ENCODE results near the gene C5orf15. TPM values are rescaled to one million over a fixed set of nuclear protein-coding genes. Genes with fewer than 3 reads are reported as not detected.

Gene C5orf15
- total RNA-seq, 6 experiments from 2014 or later, result 46.2 to 63.5 (median 57.2) TPM

DNA sequence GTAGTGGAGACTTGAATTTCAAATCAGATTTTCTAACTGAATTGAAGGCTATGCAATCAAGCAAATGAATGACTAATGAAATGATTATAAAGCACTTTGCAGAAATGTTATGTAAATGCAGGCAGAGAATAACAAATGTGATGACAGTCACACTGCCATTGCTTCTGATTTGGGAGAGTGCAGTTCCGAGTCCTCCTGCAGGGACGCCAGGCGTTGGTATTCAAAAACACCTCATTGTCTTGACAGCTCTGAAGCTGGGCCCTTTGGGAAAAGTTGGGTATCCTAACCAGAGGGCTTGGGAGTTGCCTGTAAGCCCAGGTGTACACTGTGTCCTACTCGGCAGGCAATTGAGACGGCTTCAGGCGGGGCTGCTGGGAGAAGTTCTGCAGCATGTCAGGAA is 57.9 kb downstream of the C5orf15 start:
- DNase-seq, result no peak
- Mint-ChIP-seq H3K9me3 (no peaks in the 10 kb centered on the region), H3K27me3 (ENCODE audit: insufficient read depth) (peaks cover 45% of the 10 kb centered on the region), H3K27ac (no peak overlapping the region), H3K4me1 (ENCODE audit: low read depth) (no peaks in the 10 kb centered on the region), H3K4me3 (no peak overlapping the region), H3K36me3 (ENCODE audit: low read depth) (no peaks in the 10 kb centered on the region)
- TF ChIP-seq, protein P1, sequence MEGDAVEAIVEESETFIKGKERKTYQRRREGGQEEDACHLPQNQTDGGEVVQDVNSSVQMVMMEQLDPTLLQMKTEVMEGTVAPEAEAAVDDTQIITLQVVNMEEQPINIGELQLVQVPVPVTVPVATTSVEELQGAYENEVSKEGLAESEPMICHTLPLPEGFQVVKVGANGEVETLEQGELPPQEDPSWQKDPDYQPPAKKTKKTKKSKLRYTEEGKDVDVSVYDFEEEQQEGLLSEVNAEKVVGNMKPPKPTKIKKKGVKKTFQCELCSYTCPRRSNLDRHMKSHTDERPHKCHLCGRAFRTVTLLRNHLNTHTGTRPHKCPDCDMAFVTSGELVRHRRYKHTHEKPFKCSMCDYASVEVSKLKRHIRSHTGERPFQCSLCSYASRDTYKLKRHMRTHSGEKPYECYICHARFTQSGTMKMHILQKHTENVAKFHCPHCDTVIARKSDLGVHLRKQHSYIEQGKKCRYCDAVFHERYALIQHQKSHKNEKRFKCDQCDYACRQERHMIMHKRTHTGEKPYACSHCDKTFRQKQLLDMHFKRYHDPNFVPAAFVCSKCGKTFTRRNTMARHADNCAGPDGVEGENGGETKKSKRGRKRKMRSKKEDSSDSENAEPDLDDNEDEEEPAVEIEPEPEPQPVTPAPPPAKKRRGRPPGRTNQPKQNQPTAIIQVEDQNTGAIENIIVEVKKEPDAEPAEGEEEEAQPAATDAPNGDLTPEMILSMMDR (IDR thresholded peaks at IDR 0.05), result no peak

DNA sequence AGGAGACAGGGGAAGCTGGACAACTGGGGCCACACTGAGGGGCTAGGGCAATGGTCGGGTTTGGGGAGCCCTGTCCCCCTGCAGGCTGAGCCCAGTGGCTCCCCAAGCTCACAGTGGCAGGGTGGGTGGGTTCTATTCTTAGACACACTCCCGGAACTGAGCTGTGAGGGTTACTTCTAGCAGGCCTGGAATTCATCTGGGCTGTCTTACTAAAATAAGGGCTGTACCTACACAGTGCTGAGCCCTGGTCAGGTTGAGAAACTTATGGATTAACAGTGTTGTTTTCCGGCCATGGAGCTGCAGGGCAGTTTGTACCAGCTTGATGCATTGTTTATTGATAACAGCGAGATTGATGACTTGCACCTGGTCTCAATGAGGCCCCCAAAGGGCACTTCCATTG is 58.8 kb downstream of the C5orf15 start:
- TF ChIP-seq, protein P1 (IDR thresholded peaks at IDR 0.05), result no peak
- H3K9me3 Mint-ChIP-seq, result no peaks in the 10 kb centered on the region
- H3K4me1 Mint-ChIP-seq (ENCODE audit: low read depth), result no peaks in the 10 kb centered on the region
- no peak for DNase-seq
- no peak overlapping the region for H3K27ac Mint-ChIP-seq
- no peak overlapping the region for H3K4me3 Mint-ChIP-seq
- H3K36me3 Mint-ChIP-seq (ENCODE audit: low read depth), result no peaks in the 10 kb centered on the region
- peaks cover 46% of the 10 kb centered on the region for H3K27me3 Mint-ChIP-seq (ENCODE audit: insufficient read depth)

DNA sequence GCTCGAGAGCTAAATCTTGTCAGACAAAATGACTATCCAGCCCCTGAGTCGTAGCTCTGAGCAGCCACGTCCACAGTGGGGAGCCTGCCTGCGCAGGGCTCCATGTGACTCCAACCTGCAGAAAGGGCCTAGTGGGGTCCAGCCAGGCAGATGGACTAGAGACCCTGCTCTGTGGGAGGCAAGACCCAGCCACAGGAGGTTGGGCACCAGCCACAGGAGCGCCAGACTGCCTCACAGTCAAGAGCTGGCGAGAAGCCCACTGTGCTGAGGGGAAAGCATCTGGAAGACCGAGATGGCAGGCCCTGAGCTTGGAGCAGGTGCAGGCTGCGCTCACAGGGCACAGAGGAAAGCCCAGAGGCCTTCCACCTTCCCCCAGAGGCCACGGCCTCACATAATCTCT is 61.4 kb downstream of the C5orf15 start:
- Mint-ChIP-seq H3K27ac (no peak overlapping the region), H3K4me1 (ENCODE audit: low read depth) (no peaks in the 10 kb centered on the region), H3K27me3 (ENCODE audit: insufficient read depth) (peaks cover 43% of the 10 kb centered on the region), H3K9me3 (no peaks in the 10 kb centered on the region), H3K36me3 (ENCODE audit: low read depth) (no peaks in the 10 kb centered on the region), H3K4me3 (no peak overlapping the region)
- TF ChIP-seq, protein P1 (IDR thresholded peaks at IDR 0.05), result no peak
- DNase-seq, result no peak

DNA sequence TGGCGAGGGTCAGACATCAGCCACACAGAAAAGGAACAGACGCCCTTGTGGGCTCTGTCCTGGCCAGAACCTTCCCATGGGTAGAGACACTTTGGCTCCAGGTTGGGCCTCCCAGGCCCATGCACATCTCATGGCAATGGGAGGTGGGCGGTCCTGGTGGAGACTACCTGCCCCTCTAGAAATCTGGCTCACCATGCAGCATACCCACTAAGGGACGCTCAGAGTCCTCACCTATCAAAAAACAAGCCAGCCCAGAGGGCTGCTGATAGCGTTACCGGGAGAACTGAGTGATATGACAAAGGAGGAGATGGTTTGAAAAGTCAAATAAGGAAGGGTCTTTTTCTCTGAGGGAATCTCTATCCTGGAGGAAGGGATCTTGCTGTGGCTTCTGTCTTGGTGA is 62.1 kb downstream of the C5orf15 start:
- Mint-ChIP-seq H3K27me3 (ENCODE audit: insufficient read depth) (peaks cover 38% of the 10 kb centered on the region), H3K4me1 (ENCODE audit: low read depth) (no peaks in the 10 kb centered on the region), H3K36me3 (ENCODE audit: low read depth) (no peaks in the 10 kb centered on the region)

More for the DNA sequence above, 62.1 kb downstream of the C5orf15 start:
- Mint-ChIP-seq H3K4me3 (no peak overlapping the region), H3K27ac (no peak overlapping the region), H3K9me3 (no peaks in the 10 kb centered on the region)
- TF ChIP-seq, protein P1 (IDR thresholded peaks at IDR 0.05), result no peak
- DNase-seq, result no peak

Other genes starting within 250 kb of the C5orf15 start
- gene VDAC1, start 36.4 kb upstream of the C5orf15 start, total RNA-seq (2021; fragmentation: NEBNext Ultra II Directional; extraction: Animal tissue kit (Norgen Biotek cat#: 25700)), result 100 to 1,000 TPM; 276 to 324 (median 316) TPM
- gene TCF7, start 146.1 kb upstream of the C5orf15 start, total RNA-seq (2021; fragmentation: NEBNext Ultra II Directional; extraction: Animal tissue kit (Norgen Biotek cat#: 25700)), result 1 to 10 TPM in 5 of 6 experiments, under 1 TPM in 1; 0.99 to 3.9 (median 3.2) TPM
- 100 to 1,000 TPM; 419 to 474 (median 442) TPM for gene SKP1, start 208.3 kb upstream of the C5orf15 start, total RNA-seq (2021; fragmentation: NEBNext Ultra II Directional; extraction: Animal tissue kit (Norgen Biotek cat#: 25700))

Measured in HFFc6 (cell line).